Memory B cell (primary cell): ENCODE data around the gene GFAP.

Experiments used
- ATAC-seq: fragments of 150-1000 bp; cut with Tn5 transposase; 2 replicates; pipeline ENCODE4 v1.10.0; 2021; ENCODE audit warnings: low read depth, mild to moderate bottlenecking, moderate library complexity
- DNase-seq, 2 donors: peaks; one replicate each; pipeline ENCODE4 v3.0.0; 2022; ENCODE audit warnings: low spot score in 2 of 2
- H3K27ac Mint-ChIP-seq: one replicate; pipeline ENCODE4 v1.8.0; 2022; ENCODE audit warnings: mild to moderate bottlenecking, moderate library complexity, mixed read lengths
- H3K27me3 Mint-ChIP-seq: one replicate; pipeline ENCODE4 v1.8.0; 2022; ENCODE audit warnings: mixed read lengths
- H3K36me3 Mint-ChIP-seq: one replicate; pipeline ENCODE4 v1.8.0; 2022; ENCODE audit warnings: mild to moderate bottlenecking, mixed read lengths
- H3K4me1 Mint-ChIP-seq: one replicate; pipeline ENCODE4 v1.8.0; 2022; ENCODE audit warnings: mixed read lengths
- H3K4me3 Mint-ChIP-seq: one replicate; pipeline ENCODE4 v1.8.0; 2022; ENCODE audit warnings: mild to moderate bottlenecking, moderate library complexity, mixed read lengths
- H3K9me3 Mint-ChIP-seq: one replicate; pipeline ENCODE4 v1.8.0; 2022; ENCODE audit warnings: mixed read lengths

Gene GFAP

GRCh38 chr17:44925731-44926697, 10.7 kb upstream of the GFAP start:
- H3K27ac Mint-ChIP-seq, result no peak overlapping the region
- no peak overlapping the region for H3K4me3 Mint-ChIP-seq
- H3K9me3 Mint-ChIP-seq, result no peaks in the 10 kb centered on the region
- peaks cover 7% of the 10 kb centered on the region for H3K27me3 Mint-ChIP-seq
- ATAC-seq, result no peak
- H3K4me1 Mint-ChIP-seq, result peaks cover 4% of the 10 kb centered on the region
- no peak for DNase-seq
- H3K36me3 Mint-ChIP-seq, result no peaks in the 10 kb centered on the region

- H3K27ac Mint-ChIP-seq, result no peak overlapping the region
- H3K4me3 Mint-ChIP-seq, result no peak overlapping the region
- H3K4me1 Mint-ChIP-seq, result peaks cover 15% of the 10 kb centered on the region
- H3K36me3 Mint-ChIP-seq, result no peaks in the 10 kb centered on the region
- H3K9me3 Mint-ChIP-seq, result no peaks in the 10 kb centered on the region
- DNase-seq (no peak), ATAC-seq (no peak)
- peaks cover 7% of the 10 kb centered on the region for H3K27me3 Mint-ChIP-seq
Observed at GRCh38 chr17:44924107-44924544, 8.8 kb upstream of the GFAP start.

GRCh38 chr17:44922746-44923470, 7.6 kb upstream of the GFAP start:
- no peak overlapping the region for H3K27ac Mint-ChIP-seq
- H3K36me3 Mint-ChIP-seq, result no peaks in the 10 kb centered on the region
- H3K4me3 Mint-ChIP-seq, result no peak overlapping the region
- DNase-seq (no peak), ATAC-seq (no peak)
- H3K9me3 Mint-ChIP-seq, result no peaks in the 10 kb centered on the region
- H3K27me3 Mint-ChIP-seq, result peaks cover 7% of the 10 kb centered on the region
- H3K4me1 Mint-ChIP-seq, result peaks cover 15% of the 10 kb centered on the region

GRCh38 chr17:44922136-44922535, 6.8 kb upstream of the GFAP start:
- ATAC-seq (no peak), DNase-seq (no peak)
- H3K9me3 Mint-ChIP-seq, result no peaks in the 10 kb centered on the region
- no peak overlapping the region for H3K4me3 Mint-ChIP-seq
- no peaks in the 10 kb centered on the region for H3K36me3 Mint-ChIP-seq
- H3K27me3 Mint-ChIP-seq, result peaks cover 9% of the 10 kb centered on the region
- H3K4me1 Mint-ChIP-seq, result peaks cover 15% of the 10 kb centered on the region
- H3K27ac Mint-ChIP-seq, result no peak overlapping the region

GRCh38 chr17:44921122-44921882, 6.0 kb upstream of the GFAP start:
- H3K4me3 Mint-ChIP-seq, result no peak overlapping the region
- H3K27ac Mint-ChIP-seq, result no peak overlapping the region
- peaks cover 15% of the 10 kb centered on the region for H3K4me1 Mint-ChIP-seq
- H3K9me3 Mint-ChIP-seq, result no peaks in the 10 kb centered on the region
- H3K36me3 Mint-ChIP-seq, result no peaks in the 10 kb centered on the region
- DNase-seq, result no peak
- H3K27me3 Mint-ChIP-seq, result peaks cover 10% of the 10 kb centered on the region
- ATAC-seq, result no peak

DNA sequence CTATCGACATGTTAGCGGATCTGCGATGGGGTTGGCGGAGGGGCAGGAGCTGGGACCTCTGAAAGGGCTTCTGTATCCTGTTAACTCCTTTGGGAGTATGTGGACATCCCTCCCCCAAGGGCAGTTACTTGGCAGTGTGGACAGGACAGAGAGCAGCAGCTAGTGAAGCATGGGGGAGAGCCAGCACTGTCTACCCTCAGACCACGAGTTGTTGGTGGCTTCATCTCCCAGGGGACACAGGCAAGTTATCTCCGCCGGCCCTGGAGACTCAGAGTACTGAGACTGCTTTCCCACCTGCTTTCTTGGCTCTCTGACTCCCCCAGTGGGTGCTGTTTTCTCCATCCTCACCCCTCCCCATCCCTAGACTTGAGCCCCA, 5.3 kb upstream of the GFAP start:
- ATAC-seq (peak; percentile 53), DNase-seq (no peak)
- peaks cover 10% of the 10 kb centered on the region for H3K27me3 Mint-ChIP-seq

DNA sequence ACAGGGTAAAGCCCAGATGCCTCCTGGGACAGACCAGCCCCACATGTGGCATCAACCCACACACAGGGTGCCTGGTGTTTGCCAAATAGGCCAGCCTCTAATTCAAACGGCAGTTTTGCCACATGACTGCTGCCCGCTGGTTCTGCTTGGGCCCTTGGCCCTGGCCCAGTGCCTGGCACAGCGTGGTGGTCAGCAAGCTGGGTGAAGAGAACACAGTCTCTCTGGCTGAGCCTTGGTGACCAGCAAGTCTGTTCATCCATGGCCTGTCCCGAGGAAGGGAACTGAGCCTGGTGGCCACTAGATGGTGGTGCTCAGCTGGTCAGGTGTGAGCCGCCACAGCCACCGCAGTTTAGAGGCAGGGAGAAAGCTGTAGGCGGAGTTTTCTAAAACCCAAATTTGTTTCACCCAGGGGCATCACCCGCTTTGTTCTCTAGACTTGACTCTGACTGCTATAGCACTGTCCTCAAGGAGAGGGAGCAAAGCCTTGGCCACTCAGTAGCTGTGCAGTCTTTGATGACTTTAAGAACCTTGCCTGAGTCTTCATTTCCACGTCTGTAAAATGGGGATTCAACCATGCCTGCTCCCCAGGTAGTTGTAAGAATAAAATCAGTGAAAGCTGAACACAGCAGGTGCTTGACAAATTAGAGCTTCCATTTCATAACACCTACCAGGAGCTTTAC, 4.7 kb upstream of the GFAP start:
- H3K36me3 Mint-ChIP-seq, result no peaks in the 10 kb centered on the region
- ATAC-seq (peak; percentile 91), DNase-seq (peak; percentile 53 to 59)
- H3K4me3 Mint-ChIP-seq, result peak overlapping the region; percentile 4
- peaks cover 15% of the 10 kb centered on the region for H3K4me1 Mint-ChIP-seq
- no peaks in the 10 kb centered on the region for H3K9me3 Mint-ChIP-seq
- H3K27ac Mint-ChIP-seq, result no peak overlapping the region
- H3K27me3 Mint-ChIP-seq, result peaks cover 10% of the 10 kb centered on the region

More for the DNA sequence above, 5.3 kb upstream of the GFAP start:
- Mint-ChIP-seq H3K27ac (no peak overlapping the region), H3K4me1 (peaks cover 15% of the 10 kb centered on the region), H3K9me3 (no peaks in the 10 kb centered on the region), H3K4me3 (no peak overlapping the region), H3K36me3 (no peaks in the 10 kb centered on the region)

DNA sequence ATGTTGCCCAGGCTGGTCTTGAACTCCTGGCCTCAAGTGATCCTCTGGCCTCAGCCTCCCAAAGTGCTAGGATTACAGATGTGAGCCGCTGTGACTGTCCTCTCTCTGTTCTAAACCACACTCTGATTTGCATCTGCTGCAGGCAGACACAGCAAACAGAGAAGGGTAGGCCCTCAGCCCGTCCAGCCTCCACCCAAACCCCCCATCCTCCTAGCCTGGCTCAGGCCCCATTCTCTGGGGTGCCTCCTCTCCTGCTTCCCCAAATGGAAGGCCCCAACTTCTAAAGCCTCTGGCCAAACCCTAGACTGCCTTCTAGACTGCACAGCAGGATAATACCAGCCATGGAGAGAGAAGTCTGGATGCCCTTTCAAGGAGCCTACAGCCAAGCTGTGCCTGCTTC, 4.1 kb upstream of the GFAP start:
- no peaks in the 10 kb centered on the region for H3K9me3 Mint-ChIP-seq
- H3K27ac Mint-ChIP-seq, result no peak overlapping the region
- ATAC-seq (no peak), DNase-seq (no peak)
- no peak overlapping the region for H3K4me3 Mint-ChIP-seq
- H3K4me1 Mint-ChIP-seq, result peaks cover 15% of the 10 kb centered on the region
- peaks cover 12% of the 10 kb centered on the region for H3K27me3 Mint-ChIP-seq
- H3K36me3 Mint-ChIP-seq, result no peaks in the 10 kb centered on the region

GRCh38 chr17:44918006-44918405, 2.7 kb upstream of the GFAP start:
- no peaks in the 10 kb centered on the region for H3K36me3 Mint-ChIP-seq
- no peaks in the 10 kb centered on the region for H3K9me3 Mint-ChIP-seq
- no peak overlapping the region for H3K27ac Mint-ChIP-seq
- ATAC-seq, result no peak
- no peak overlapping the region for H3K4me3 Mint-ChIP-seq
- H3K4me1 Mint-ChIP-seq, result peaks cover 19% of the 10 kb centered on the region
- peaks cover 18% of the 10 kb centered on the region for H3K27me3 Mint-ChIP-seq
- no peak for DNase-seq

GRCh38 chr17:44917456-44917855, 2.2 kb upstream of the GFAP start:
- Mint-ChIP-seq H3K4me3 (no peak overlapping the region), H3K4me1 (peaks cover 19% of the 10 kb centered on the region), H3K27me3 (peaks cover 17% of the 10 kb centered on the region), H3K27ac (no peak overlapping the region), H3K36me3 (no peaks in the 10 kb centered on the region), H3K9me3 (no peaks in the 10 kb centered on the region)
- no peak for ATAC-seq
- DNase-seq, result no peak

DNA sequence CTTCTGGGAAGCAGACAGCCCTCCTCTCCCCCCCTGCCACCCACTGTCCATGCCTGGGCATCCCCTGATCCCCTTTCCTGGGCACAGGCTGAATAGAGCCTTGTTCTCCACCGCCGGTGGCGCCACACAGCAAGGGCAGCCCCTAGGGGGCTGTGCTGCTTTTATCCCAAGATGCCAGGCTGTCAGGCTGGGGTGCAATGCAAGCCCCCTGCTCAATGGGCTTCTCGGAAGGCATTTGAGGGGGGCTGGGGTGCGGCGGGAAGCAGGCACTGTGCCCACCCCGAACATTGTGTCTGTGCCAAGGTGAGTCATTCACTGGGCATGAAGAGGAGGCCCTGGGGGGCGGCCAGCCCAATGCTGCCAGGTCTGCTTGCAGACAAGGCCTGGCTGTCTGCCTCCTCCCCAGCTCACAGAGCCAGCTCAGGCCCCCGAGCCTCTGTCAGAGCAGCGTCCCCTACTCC, 1.5 kb upstream of the GFAP start:
- ATAC-seq (no peak), DNase-seq (no peak)
- no peak overlapping the region for H3K27ac Mint-ChIP-seq
- H3K27me3 Mint-ChIP-seq, result peaks cover 18% of the 10 kb centered on the region
- no peak overlapping the region for H3K4me3 Mint-ChIP-seq
- H3K4me1 Mint-ChIP-seq, result peaks cover 19% of the 10 kb centered on the region
- H3K36me3 Mint-ChIP-seq, result no peaks in the 10 kb centered on the region
- H3K9me3 Mint-ChIP-seq, result no peaks in the 10 kb centered on the region

- DNase-seq (no peak), ATAC-seq (no peak)
- H3K4me1 Mint-ChIP-seq, result peaks cover 15% of the 10 kb centered on the region
- peaks cover 14% of the 10 kb centered on the region for H3K27me3 Mint-ChIP-seq
- no peak overlapping the region for H3K4me3 Mint-ChIP-seq
- no peaks in the 10 kb centered on the region for H3K36me3 Mint-ChIP-seq
- H3K27ac Mint-ChIP-seq, result no peak overlapping the region
- H3K9me3 Mint-ChIP-seq, result no peaks in the 10 kb centered on the region
Observed at GRCh38 chr17:44915862-44916780, 821 bp upstream of the GFAP start.
